GM23248 (cell line): ENCODE data around the gene DSG2. TPM values are rescaled to one million over a fixed set of nuclear protein-coding genes. Genes with fewer than 3 reads are reported as not detected.

Source experiments
- DNase-seq: peaks from one replicate; pipeline ENCODE4 v3.0.0-alpha.2; 2015
- H2AFZ ChIP-seq: fragments of 200-600 bp; sonication (generic); 2 replicates; pipeline ENCODE4 v1.6.1; 2016; ENCODE audit warnings: antibody characterized with exemption
- H3F3A ChIP-seq: fragments of 200-600 bp; sonication (generic); 2 replicates; pipeline ENCODE4 v1.6.1; 2016; ENCODE audit warnings: mild to moderate bottlenecking, antibody characterized with exemption, mixed run types; ENCODE audit not compliant: insufficient read depth
- H3K27ac ChIP-seq: fragments of 200-600 bp; sonication (generic); 2 replicates; pipeline ENCODE4 v1.5.1; 2016; ENCODE audit warnings: mild to moderate bottlenecking
- H3K27me3 ChIP-seq: fragments of 200-600 bp; sonication (generic); replicated peaks from 2 replicates; pipeline ENCODE4 v1.6.1; 2016; ENCODE audit warnings: mild to moderate bottlenecking; ENCODE audit not compliant: insufficient read depth
- H3K36me3 ChIP-seq: fragments of 200-600 bp; sonication (generic); 2 replicates; pipeline ENCODE4 v1.6.1; 2016; ENCODE audit warnings: low read depth, mild to moderate bottlenecking
- H3K4me1 ChIP-seq: fragments of 200-600 bp; sonication (generic); 2 replicates; pipeline ENCODE4 v1.6.1; 2016; ENCODE audit warnings: mild to moderate bottlenecking; ENCODE audit not compliant: insufficient read depth
- H3K4me2 ChIP-seq: fragments of 200-600 bp; sonication (generic); one replicate; pipeline ENCODE4 v1.6.1; 2016; ENCODE audit warnings: mild to moderate bottlenecking; ENCODE audit not compliant: unreplicated experiment
- H3K4me3 ChIP-seq: fragments of 200-600 bp; sonication (generic); 2 replicates; pipeline ENCODE4 v1.5.1; 2016; ENCODE audit warnings: mild to moderate bottlenecking
- H3K79me2 ChIP-seq: fragments of 200-600 bp; sonication (generic); 2 replicates; pipeline ENCODE4 v1.6.1; 2016; ENCODE audit warnings: mild to moderate bottlenecking; ENCODE audit not compliant: insufficient read depth
- H3K9ac ChIP-seq: fragments of 200-600 bp; sonication (generic); 2 replicates; pipeline ENCODE4 v1.6.1; 2016; ENCODE audit warnings: mild to moderate bottlenecking
- H3K9me2 ChIP-seq: fragments of 200-600 bp; sonication (generic); 2 replicates; pipeline ENCODE4 v1.6.1; 2016; ENCODE audit warnings: mixed run types, mild to moderate bottlenecking, moderate library complexity; ENCODE audit not compliant: insufficient read depth
- H3K9me3 ChIP-seq: fragments of 200-600 bp; sonication (generic); one replicate; pipeline ENCODE4 v1.6.1; 2017; ENCODE audit warnings: low read depth
- H4K20me1 ChIP-seq: fragments of 200-600 bp; sonication (generic); 2 replicates; pipeline ENCODE4 v1.6.0; 2016; ENCODE audit not compliant: insufficient read depth
- EZH2 ChIP-seq: fragments of 200-600 bp; sonication (generic); IDR thresholded peaks from 2 replicates; pipeline ENCODE4 v1.6.1; 2018; ENCODE audit warnings: antibody characterized with exemption, mild to moderate bottlenecking; ENCODE audit not compliant: insufficient read depth, poor library complexity, severe bottlenecking
- EZH2phosphoT487 ChIP-seq: fragments of 200-600 bp; sonication (generic); IDR thresholded peaks from 2 replicates; pipeline ENCODE4 v1.6.1; 2018; ENCODE audit warnings: antibody characterized with exemption, moderate library complexity, mild to moderate bottlenecking, low read depth; ENCODE audit not compliant: insufficient read depth
- WGBS, 2 experiments: methylation state at CpG; one replicate each; pipeline ENCODE4 v1.1.6; 2015 to 2017; ENCODE audit warnings: low lambda C conversion rate in 2 of 2, low coverage in 1 of 2; ENCODE audit errors: missing lambda C conversion rate in 2 of 2; 5-methylcytosine and 5-hydroxymethylcytosine counted together
- in situ Hi-C: fragments of 300-500 bp; cut with MboI; formaldehyde crosslinking; loops from 2 replicates; pipeline ENCODE4 v1.15.0; 2020
- polyA plus RNA-seq: library from polyadenylated mRNA; unstranded; fragments of >200 nt; fragmentation: Nextera tagmentation; extraction: Ambion mirVana; gene quantifications from 2 replicates; pipeline ENCODE4 v1.2.1, GENCODE V29; 2016
- total RNA-seq: library from RNA; depleted of rRNA; stranded (reverse); fragments of >200 nt; shearing (Covaris generic); gene quantifications from 2 replicates; pipeline ENCODE4 v1.2.3, GENCODE V29; 2014; rRNA removed

DSG2 gene
- total and polyA plus RNA-seq, 2 experiments from 2014 or later, result under 0.01 TPM; not detected in 1

DNA sequence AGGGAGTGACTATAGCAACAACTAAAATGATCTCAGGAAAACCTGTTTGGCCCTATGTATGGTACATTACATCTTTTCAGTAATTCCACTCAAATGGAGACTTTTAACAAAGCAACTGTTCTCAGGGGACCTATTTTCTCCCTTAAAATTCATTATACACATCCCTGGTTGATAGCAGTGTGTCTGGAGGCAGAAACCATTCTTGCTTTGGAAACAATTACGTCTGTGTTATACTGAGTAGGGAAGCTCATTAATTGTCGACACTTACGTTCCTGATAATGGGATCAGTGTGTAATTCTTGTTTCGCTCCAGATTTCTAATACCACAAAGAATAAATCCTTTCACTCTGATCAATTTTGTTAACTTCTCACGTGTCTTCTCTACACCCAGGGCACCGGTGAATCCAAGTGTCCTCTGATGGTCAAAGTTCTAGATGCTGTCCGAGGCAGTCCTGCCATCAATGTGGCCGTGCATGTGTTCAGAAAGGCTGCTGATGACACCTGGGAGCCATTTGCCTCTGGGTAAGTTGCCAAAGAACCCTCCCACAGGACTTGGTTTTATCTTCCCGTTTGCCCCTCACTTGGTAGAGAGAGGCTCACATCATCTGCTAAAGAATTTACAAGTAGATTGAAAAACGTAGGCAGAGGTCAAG is 94.7 kb downstream of the DSG2 start:
- H3K9ac ChIP-seq, result no peak overlapping the region
- no peaks in the 10 kb centered on the region for H3K27me3 ChIP-seq
- no peaks in the 10 kb centered on the region for H3K9me3 ChIP-seq
- TF ChIP-seq EZH2 (no peak), EZH2phosphoT487 (no peak)
- no peak overlapping the region for H3K4me2 ChIP-seq
- H2AFZ ChIP-seq, result no peak overlapping the region
- in situ Hi-C loops, result no loop called here
- peaks cover 6% of the 10 kb centered on the region; the same call in 1 of the 2 replicates for H3K4me1 ChIP-seq
- H3K36me3 ChIP-seq, result no peaks in the 10 kb centered on the region
- no peaks in the 10 kb centered on the region for H4K20me1 ChIP-seq
- H3K9me2 ChIP-seq, result no peaks in the 10 kb centered on the region
- no peak for DNase-seq
- no peaks in the 10 kb centered on the region for H3F3A ChIP-seq
- no peaks in the 10 kb centered on the region for H3K79me2 ChIP-seq
- WGBS, 2 experiments, result 4 to 6% methylated on average over 10 of the region's 10 CpGs
- no peak overlapping the region for H3K27ac ChIP-seq
- no peak overlapping the region for H3K4me3 ChIP-seq

DNA sequence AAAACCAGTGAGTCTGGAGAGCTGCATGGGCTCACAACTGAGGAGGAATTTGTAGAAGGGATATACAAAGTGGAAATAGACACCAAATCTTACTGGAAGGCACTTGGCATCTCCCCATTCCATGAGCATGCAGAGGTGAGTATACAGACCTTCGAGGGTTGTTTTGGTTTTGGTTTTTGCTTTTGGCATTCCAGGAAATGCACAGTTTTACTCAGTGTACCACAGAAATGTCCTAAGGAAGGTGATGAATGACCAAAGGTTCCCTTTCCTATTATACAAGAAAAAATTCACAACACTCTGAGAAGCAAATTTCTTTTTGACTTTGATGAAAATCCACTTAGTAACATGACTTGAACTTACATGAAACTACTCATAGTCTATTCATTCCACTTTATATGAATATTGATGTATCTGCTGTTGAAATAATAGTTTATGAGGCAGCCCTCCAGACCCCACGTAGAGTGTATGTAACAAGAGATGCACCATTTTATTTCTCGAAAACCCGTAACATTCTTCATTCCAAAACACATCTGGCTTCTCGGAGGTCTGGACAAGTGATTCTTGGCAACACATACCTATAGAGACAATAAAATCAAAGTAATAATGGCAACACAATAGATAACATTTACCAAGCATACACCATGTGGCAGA is 97.3 kb downstream of the DSG2 start:
- TF ChIP-seq EZH2 (no peak), EZH2phosphoT487 (no peak)
- Histone ChIP-seq H3K79me2 (no peaks in the 10 kb centered on the region), H3K4me3 (no peak overlapping the region), H3K36me3 (no peaks in the 10 kb centered on the region), H3F3A (no peaks in the 10 kb centered on the region), H3K9ac (no peak overlapping the region), H3K27ac (no peak overlapping the region), H3K9me3 (no peaks in the 10 kb centered on the region), H3K9me2 (no peaks in the 10 kb centered on the region), H4K20me1 (no peaks in the 10 kb centered on the region), H3K27me3 (no peaks in the 10 kb centered on the region), H3K4me1 (peaks cover 6% of the 10 kb centered on the region; the same call in 1 of the 2 replicates), H3K4me2 (no peak overlapping the region), H2AFZ (no peak overlapping the region)
- DNase-seq, result no peak
- 41 to 46% methylated on average over 5 of the region's 5 CpGs for WGBS, 2 experiments
- in situ Hi-C loops, result no loop called here

DNA sequence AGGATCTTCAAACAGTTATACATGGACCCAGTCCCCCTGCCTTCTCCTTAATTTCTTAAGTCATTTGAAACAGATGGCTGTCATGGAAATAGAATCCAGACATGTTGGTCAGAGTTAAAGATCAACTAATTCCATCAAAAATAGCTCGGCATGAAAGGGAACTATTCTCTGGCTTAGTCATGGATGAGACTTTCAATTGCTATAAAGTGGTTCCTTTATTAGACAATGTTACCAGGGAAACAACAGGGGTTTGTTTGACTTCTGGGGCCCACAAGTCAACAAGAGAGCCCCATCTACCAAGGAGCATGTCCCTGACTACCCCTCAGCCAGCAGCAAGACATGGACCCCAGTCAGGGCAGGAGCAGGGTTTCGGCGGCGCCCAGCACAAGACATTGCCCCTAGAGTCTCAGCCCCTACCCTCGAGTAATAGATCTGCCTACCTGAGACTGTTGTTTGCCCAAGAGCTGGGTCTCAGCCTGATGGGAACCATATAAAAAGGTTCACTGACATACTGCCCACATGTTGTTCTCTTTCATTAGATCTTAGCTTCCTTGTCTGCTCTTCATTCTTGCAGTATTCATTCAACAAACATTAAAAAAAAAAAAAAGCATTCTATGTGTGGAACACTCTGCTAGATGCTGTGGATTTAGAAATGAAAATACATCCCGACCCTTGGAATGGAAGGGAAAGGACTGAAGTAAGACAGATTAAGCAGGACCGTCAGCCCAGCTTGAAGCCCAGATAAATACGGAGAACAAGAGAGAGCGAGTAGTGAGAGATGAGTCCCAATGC is 98.3 kb downstream of the DSG2 start:
- no peak for TF ChIP-seq EZH2
- TF ChIP-seq EZH2phosphoT487, result no peak
- no peaks in the 10 kb centered on the region for H3K79me2 ChIP-seq
- H3K9me2 ChIP-seq, result no peaks in the 10 kb centered on the region
- peaks cover 6% of the 10 kb centered on the region; the same call in 1 of the 2 replicates for H3K4me1 ChIP-seq
- 61% methylated on average over 9 of the region's 9 CpGs for WGBS, 2 experiments
- H3K9ac ChIP-seq, result no peak overlapping the region
- no peaks in the 10 kb centered on the region for H3F3A ChIP-seq
- in situ Hi-C loops, result no loop called here
- no peak overlapping the region for H2AFZ ChIP-seq
- no peaks in the 10 kb centered on the region for H3K27me3 ChIP-seq
- no peaks in the 10 kb centered on the region for H4K20me1 ChIP-seq
- peak; percentile 41 for DNase-seq
- H3K4me2 ChIP-seq, result no peak overlapping the region
- no peak overlapping the region for H3K4me3 ChIP-seq
- H3K9me3 ChIP-seq, result no peaks in the 10 kb centered on the region
- peak overlapping the region; percentile 33; the same call in 1 of the 2 replicates for H3K27ac ChIP-seq
- H3K36me3 ChIP-seq, result no peaks in the 10 kb centered on the region

GRCh38 chr18:31598021-31598805 is 100.2 kb downstream of the DSG2 start:
- 49 to 54% methylated on average over 13 of the region's 13 CpGs for WGBS, 2 experiments

More at GRCh38 chr18:31598021-31598805, 100.2 kb downstream of the DSG2 start:
- Histone ChIP-seq H3K79me2 (no peaks in the 10 kb centered on the region), H3K9me2 (no peaks in the 10 kb centered on the region), H3K9me3 (no peaks in the 10 kb centered on the region), H2AFZ (no peak overlapping the region), H3K9ac (no peak overlapping the region), H3K4me1 (peaks cover 6% of the 10 kb centered on the region; the same call in 1 of the 2 replicates), H3K27ac (no peak overlapping the region), H3K4me3 (no peak overlapping the region), H3K36me3 (no peaks in the 10 kb centered on the region), H3K27me3 (no peaks in the 10 kb centered on the region), H3K4me2 (no peak overlapping the region), H4K20me1 (no peaks in the 10 kb centered on the region), H3F3A (no peaks in the 10 kb centered on the region)
- in situ Hi-C loops, result no loop called here
- no peak for TF ChIP-seq EZH2
- no peak for TF ChIP-seq EZH2phosphoT487
- peak; percentile 38 for DNase-seq

Other genes with a start within 250 kb of the DSG2 start
- gene DSG1, start 180.0 kb upstream of the DSG2 start, total RNA-seq, result not detected in 2 replicates
- gene DSG1, start 180.0 kb upstream of the DSG2 start, polyA plus RNA-seq, result not detected in 2 replicates
- gene DSG4, start 121.4 kb upstream of the DSG2 start, total RNA-seq, result not detected in 2 replicates
- not detected in 2 replicates for gene DSG4, start 121.4 kb upstream of the DSG2 start, polyA plus RNA-seq
- gene DSG3, start 50.4 kb upstream of the DSG2 start, total RNA-seq, result not detected in 2 replicates
- not detected in 2 replicates for gene DSG3, start 50.4 kb upstream of the DSG2 start, polyA plus RNA-seq
- gene TTR, start 93.7 kb downstream of the DSG2 start, total RNA-seq, result not detected in 2 replicates
- not detected in 2 replicates for gene TTR, start 93.7 kb downstream of the DSG2 start, polyA plus RNA-seq
- 2.4 and 2.8 TPM in 2 replicates for gene B4GALT6, start 186.4 kb downstream of the DSG2 start, total RNA-seq
- gene B4GALT6, start 186.4 kb downstream of the DSG2 start, polyA plus RNA-seq, result 1.2 and 1.3 TPM in 2 replicates